NCI-H345 (cell line): Measurements from ENCODE around the gene SRPX2.

ENCODE experiments used
- DNase-seq: peaks from one replicate; lab custom pipeline; 2025; lab: John Stamatoyannopoulos, UW

Gene SRPX2

GRCh38 chrX:100643956-100644860 lies at the start of gene SRPX2:
SRPX2 (plus strand) TSS chrX:100644199; CDS start chrX:100646323, 2,124 bp downstream.
- no peak for DNase-seq

GRCh38 chrX:100596601-100597000 lies 47.4 kb upstream of the SRPX2 start:
- no peak for DNase-seq

GRCh38 chrX:100599456-100599855 lies 44.5 kb upstream of the SRPX2 start:
- DNase-seq: no peak

- no peak for DNase-seq
Observed at GRCh38 chrX:100600340-100600739, 43.7 kb upstream of the SRPX2 start.

- DNase-seq: no peak
Observed at GRCh38 chrX:100600758-100601157, 43.2 kb upstream of the SRPX2 start.

GRCh38 chrX:100606753-100607152 lies 37.2 kb upstream of the SRPX2 start:
- DNase-seq: no peak

- DNase-seq: no peak
Observed at GRCh38 chrX:100609591-100609990, 34.4 kb upstream of the SRPX2 start.

- DNase-seq: no peak
Observed at GRCh38 chrX:100611951-100612350, 32.0 kb upstream of the SRPX2 start.

GRCh38 chrX:100615005-100615404 lies 29.0 kb upstream of the SRPX2 start:
- no peak for DNase-seq

GRCh38 chrX:100623001-100623400 lies 21.0 kb upstream of the SRPX2 start:
- DNase-seq: no peak

- DNase-seq: no peak
Observed at GRCh38 chrX:100625985-100626491, 18.0 kb upstream of the SRPX2 start.

GRCh38 chrX:100635040-100635439 lies 9.0 kb upstream of the SRPX2 start:
- no peak for DNase-seq

- DNase-seq: no peak
Observed at GRCh38 chrX:100635989-100636320, 8.0 kb upstream of the SRPX2 start.

- no peak for DNase-seq
Observed at GRCh38 chrX:100636321-100636991, 7.5 kb upstream of the SRPX2 start, which contains the start of gene TSPAN6. TSPAN6 (minus strand) TSS chrX:100636806; CDS start chrX:100636694, 112 bp downstream.

GRCh38 chrX:100642290-100642689 lies 1.7 kb upstream of the SRPX2 start:
- no peak for DNase-seq

GRCh38 chrX:100643212-100643611 lies 787 bp upstream of the SRPX2 start:
- DNase-seq: no peak

- DNase-seq: no peak
Observed at GRCh38 chrX:100645106-100645505, 1.1 kb downstream of the SRPX2 start.

- DNase-seq: no peak
Observed at GRCh38 chrX:100647095-100647494, 3.1 kb downstream of the SRPX2 start.

GRCh38 chrX:100647739-100648138 lies 3.7 kb downstream of the SRPX2 start:
- peak; percentile 25 for DNase-seq

GRCh38 chrX:100648458-100649417 lies 4.7 kb downstream of the SRPX2 start:
- DNase-seq: peak; percentile 2

- DNase-seq: no peak
Observed at GRCh38 chrX:100649550-100650356, 5.8 kb downstream of the SRPX2 start.
